Fibroblast of lung (primary cell): ENCODE data around the gene BRINP2.

Source experiments
- EZH2 ChIP-seq: IDR thresholded peaks from 2 replicates; pipeline ENCODE4 v1.5.1; 2012; ENCODE audit warnings: low read length, control low read depth, mild to moderate bottlenecking; ENCODE audit errors: missing control alignments
- TF ChIP-seq, protein P1 (sequence below), 2 donors: IDR thresholded peaks in 1 of 2; conservative IDR thresholded peaks in 1 of 2; 1 replicate in 1 of 2; 2 replicates in 1 of 2; pipeline ENCODE4 v1.5.1; 2011 to 2012; ENCODE audit warnings: low read length in 2 of 2, control low read depth in 1 of 2, inconsistent platforms in 1 of 2, low read depth in 1 of 2, mild to moderate bottlenecking in 1 of 2

GRCh38 chr1:177211231-177211630, 40.5 kb downstream of the BRINP2 start:
- TF ChIP-seq, protein P1, sequence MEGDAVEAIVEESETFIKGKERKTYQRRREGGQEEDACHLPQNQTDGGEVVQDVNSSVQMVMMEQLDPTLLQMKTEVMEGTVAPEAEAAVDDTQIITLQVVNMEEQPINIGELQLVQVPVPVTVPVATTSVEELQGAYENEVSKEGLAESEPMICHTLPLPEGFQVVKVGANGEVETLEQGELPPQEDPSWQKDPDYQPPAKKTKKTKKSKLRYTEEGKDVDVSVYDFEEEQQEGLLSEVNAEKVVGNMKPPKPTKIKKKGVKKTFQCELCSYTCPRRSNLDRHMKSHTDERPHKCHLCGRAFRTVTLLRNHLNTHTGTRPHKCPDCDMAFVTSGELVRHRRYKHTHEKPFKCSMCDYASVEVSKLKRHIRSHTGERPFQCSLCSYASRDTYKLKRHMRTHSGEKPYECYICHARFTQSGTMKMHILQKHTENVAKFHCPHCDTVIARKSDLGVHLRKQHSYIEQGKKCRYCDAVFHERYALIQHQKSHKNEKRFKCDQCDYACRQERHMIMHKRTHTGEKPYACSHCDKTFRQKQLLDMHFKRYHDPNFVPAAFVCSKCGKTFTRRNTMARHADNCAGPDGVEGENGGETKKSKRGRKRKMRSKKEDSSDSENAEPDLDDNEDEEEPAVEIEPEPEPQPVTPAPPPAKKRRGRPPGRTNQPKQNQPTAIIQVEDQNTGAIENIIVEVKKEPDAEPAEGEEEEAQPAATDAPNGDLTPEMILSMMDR (conservative IDR thresholded peaks at IDR 0.05 in 1 of 2, IDR thresholded peaks at IDR 0.05 in 1 of 2; ENCODE audit: low read depth in 1 of 2, low read length in 2 of 2): no peak
- no peak for TF ChIP-seq EZH2
